Sigmoid colon (tissue), 7 donors: ENCODE data around the gene EIF4ENIF1. TPM values are rescaled to one million over a fixed set of nuclear protein-coding genes. Genes with fewer than 3 reads are reported as not detected.

Experiments
- DNase-seq: peaks from one replicate; pipeline ENCODE4 v3.0.0-alpha.2; 2019
- H3K27ac ChIP-seq, 4 donors: fragments of 200-600 bp; sonication (generic); one replicate each; pipeline ENCODE4 v1.5.1; 2016 to 2019; ENCODE audit warnings: mild to moderate bottlenecking in 1 of 4
- H3K27me3 ChIP-seq, 3 donors: fragments of 200-600 bp; sonication (generic); one replicate each; pipeline ENCODE4 v1.5.1; 2019; ENCODE audit warnings: mild to moderate bottlenecking in 1 of 3
- H3K36me3 ChIP-seq, 4 donors: fragments of 200-600 bp; sonication (generic); one replicate each; pipeline ENCODE4 v1.5.1; 2016 to 2019
- H3K4me1 ChIP-seq, 4 donors: fragments of 200-600 bp; sonication (generic); one replicate each; pipeline ENCODE4 v1.5.1; 2017 to 2019
- H3K4me3 ChIP-seq, 4 donors: fragments of 200-600 bp; sonication (generic); one replicate each; pipeline ENCODE4 v1.5.1; 2017 to 2019; ENCODE audit warnings: mild to moderate bottlenecking in 2 of 4, moderate library complexity in 1 of 4
- H3K9me3 ChIP-seq, 4 donors: fragments of 200-600 bp in 3 of 4; sonication (generic) in 3 of 4; one replicate each; pipeline versions ENCODE4 v1.5.1 to v1.6.1; 2013 to 2019
- EP300 ChIP-seq, 4 donors: sonication (generic); formaldehyde crosslinking; IDR thresholded peaks; one replicate each; pipeline ENCODE4 v1.6.1; 2017; ENCODE audit warnings: antibody characterized with exemption in 4 of 4
- POLR2A ChIP-seq, 2 donors: fragments of 450-650 bp; IDR thresholded peaks; one replicate each; pipeline ENCODE4 v1.6.1; 2016; ENCODE audit warnings: antibody characterized with exemption in 2 of 2, mild to moderate bottlenecking in 2 of 2, moderate library complexity in 2 of 2
- POLR2AphosphoS5 ChIP-seq, 4 donors: sonication (generic); formaldehyde crosslinking; IDR thresholded peaks; one replicate each; pipeline ENCODE4 v1.6.1; 2017; ENCODE audit warnings: antibody characterized with exemption in 4 of 4
- WGBS, 2 donors: extraction: QIAGEN DNeasy Blood & Tissue Kit; methylation state at CpG; one replicate each; pipeline ENCODE4 v1.1.7; 2013; 5-methylcytosine and 5-hydroxymethylcytosine counted together
- intact Hi-C: fragments of 100-400 bp; cut with DNase I; formaldehyde crosslinking; loops from one replicate; pipeline ENCODE4 v1.15.1; 2023
- polyA plus RNA-seq, 3 donors: library from polyadenylated mRNA; stranded (reverse); fragments of 200-250 nt; gene quantifications; one replicate each; pipeline ENCODE4 v1.2.3, GENCODE V29; 2013
- total RNA-seq, 4 donors: library from RNA; depleted of rRNA; stranded (reverse); fragments of >200 nt; gene quantifications; one replicate each; pipeline ENCODE4 v1.1.0, GENCODE V29; 2016
- TF ChIP-seq, protein P1 (sequence below), 4 experiments: fragments of 450-650 bp in 3 of 4; fragments of 200-600 bp in 1 of 4; IDR thresholded peaks; one replicate each; pipeline ENCODE4 v1.5.1; 2016 to 2019; ENCODE audit warnings: antibody characterized with exemption in 4 of 4, mild to moderate bottlenecking in 3 of 4, moderate library complexity in 2 of 4
- donor health status: healthy with polysubstance abuse.
- donor health status: Bipolar disorder and iron deficiency.
- donor health status: healthy.

The EIF4ENIF1 gene
- total and polyA plus RNA-seq, 7 donors: 5.5 to 23.8 (median 16.6) TPM

DNA sequence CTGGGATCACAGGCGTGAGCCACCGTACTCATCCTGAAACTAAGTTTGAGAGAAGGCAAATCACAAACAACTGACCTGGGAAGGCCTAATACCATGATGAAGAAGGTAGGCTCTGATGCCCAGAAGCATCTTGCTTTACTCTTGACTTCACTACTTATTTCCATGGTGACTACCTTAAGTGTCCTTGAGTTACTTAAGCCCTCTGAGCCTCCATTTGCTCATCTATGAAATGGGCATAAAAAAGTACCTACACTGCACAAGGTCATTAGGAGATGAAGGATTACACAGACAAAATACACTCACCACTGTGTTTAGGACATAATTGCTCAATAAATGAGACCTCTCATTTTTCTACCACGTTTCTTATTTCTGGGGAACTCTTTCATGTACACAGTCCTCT, 27.9 kb downstream of the EIF4ENIF1 start:
- Histone ChIP-seq H3K36me3 (peaks cover 22 to 93% (median 47%) of the 10 kb centered on the region in 4 donors), H3K9me3 (no peaks in the 10 kb centered on the region), H3K4me3 (no peak overlapping the region), H3K4me1 (no peaks in the 10 kb centered on the region), H3K27ac (no peak overlapping the region), H3K27me3 (no peaks in the 10 kb centered on the region)
- TF ChIP-seq POLR2AphosphoS5 (IDR thresholded peaks at IDR 0.05) (no peak), POLR2A (IDR thresholded peaks at IDR 0.05) (no peak), EP300 (IDR thresholded peaks at IDR 0.05) (no peak)
- TF ChIP-seq, protein P1, sequence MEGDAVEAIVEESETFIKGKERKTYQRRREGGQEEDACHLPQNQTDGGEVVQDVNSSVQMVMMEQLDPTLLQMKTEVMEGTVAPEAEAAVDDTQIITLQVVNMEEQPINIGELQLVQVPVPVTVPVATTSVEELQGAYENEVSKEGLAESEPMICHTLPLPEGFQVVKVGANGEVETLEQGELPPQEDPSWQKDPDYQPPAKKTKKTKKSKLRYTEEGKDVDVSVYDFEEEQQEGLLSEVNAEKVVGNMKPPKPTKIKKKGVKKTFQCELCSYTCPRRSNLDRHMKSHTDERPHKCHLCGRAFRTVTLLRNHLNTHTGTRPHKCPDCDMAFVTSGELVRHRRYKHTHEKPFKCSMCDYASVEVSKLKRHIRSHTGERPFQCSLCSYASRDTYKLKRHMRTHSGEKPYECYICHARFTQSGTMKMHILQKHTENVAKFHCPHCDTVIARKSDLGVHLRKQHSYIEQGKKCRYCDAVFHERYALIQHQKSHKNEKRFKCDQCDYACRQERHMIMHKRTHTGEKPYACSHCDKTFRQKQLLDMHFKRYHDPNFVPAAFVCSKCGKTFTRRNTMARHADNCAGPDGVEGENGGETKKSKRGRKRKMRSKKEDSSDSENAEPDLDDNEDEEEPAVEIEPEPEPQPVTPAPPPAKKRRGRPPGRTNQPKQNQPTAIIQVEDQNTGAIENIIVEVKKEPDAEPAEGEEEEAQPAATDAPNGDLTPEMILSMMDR (IDR thresholded peaks at IDR 0.05): no peak
- WGBS, 2 donors: 95 to 97% methylated on average over 3 of the region's 3 CpGs
- DNase-seq: no peak
- intact Hi-C loops: no loop called here

DNA sequence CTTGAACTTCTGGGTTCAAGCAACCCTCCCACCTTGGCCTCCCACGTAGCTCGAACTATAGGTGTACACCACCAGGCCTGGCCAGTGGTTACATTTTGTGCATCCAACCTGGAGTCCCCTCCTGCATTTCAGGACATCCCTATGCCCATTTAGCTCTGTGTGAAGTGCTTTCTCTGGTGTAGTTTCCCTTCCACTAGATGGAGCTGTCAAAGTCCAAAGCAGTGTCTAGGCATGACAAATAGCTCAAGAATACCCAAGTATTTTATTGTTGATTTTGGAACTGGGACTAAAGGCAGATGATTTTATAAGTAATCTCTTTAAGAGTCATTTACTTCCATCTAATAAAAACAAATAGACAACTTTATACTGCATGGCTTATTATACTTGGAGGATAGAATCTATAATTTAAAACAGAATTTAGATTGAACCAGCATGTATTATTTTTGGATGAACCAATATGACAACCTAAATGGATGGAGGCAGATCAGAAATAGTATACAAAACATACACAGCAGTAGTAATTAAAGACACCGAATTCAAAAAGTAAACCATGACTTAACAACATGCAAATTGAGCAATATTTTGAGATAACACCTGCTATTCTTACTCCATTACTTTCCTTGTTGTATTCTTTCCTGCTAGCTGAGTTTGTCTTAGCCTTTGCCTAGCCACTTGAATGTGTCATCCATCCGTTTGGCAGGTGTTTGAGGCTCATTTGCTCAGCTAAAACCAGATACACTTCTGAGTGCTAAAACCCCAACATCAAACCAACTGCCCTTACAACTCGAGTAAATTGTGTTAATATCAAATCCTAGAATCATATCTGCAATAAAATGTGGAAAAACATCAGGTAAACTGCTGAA, 37.7 kb downstream of the EIF4ENIF1 start:
- peaks cover 8 to 53% (median 27%) of the 10 kb centered on the region in 4 donors for H3K36me3 ChIP-seq
- TF ChIP-seq POLR2AphosphoS5 (IDR thresholded peaks at IDR 0.05): no peak
- TF ChIP-seq, protein P1 (IDR thresholded peaks at IDR 0.05): peak in 2 of 4 experiments; percentile 13 to 18
- TF ChIP-seq EP300 (IDR thresholded peaks at IDR 0.05): no peak
- no peak for TF ChIP-seq POLR2A (IDR thresholded peaks at IDR 0.05)
- H3K27ac ChIP-seq: no peak overlapping the region
- no peak overlapping the region for H3K4me3 ChIP-seq
- intact Hi-C loops: no loop called here
- no peaks in the 10 kb centered on the region for H3K27me3 ChIP-seq
- WGBS, 2 donors: 47 to 74% methylated on average over 5 of the region's 5 CpGs
- H3K4me1 ChIP-seq: no peaks in the 10 kb centered on the region
- no peaks in the 10 kb centered on the region for H3K9me3 ChIP-seq
- DNase-seq: no peak

DNA sequence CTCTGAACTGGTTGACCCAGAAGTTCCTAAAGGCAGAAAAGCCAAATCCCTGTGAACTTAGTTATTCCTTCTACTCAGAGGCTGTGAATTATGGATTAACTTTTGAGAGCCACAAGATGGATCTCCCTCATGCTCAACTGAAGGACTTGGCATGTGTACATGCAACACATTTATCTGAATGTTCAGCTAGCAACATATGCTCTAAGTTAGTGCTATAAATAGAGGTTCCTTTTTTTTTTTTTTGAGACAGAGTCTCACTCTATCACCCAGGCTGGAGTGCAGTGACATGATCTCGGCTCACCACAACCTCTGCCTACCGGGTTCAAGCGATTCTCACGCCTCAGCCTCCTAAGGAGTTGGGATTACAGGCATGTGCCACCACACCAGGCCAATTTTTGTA, 40.1 kb downstream of the EIF4ENIF1 start:
- Histone ChIP-seq H3K4me3 (no peak overlapping the region), H3K27ac (no peak overlapping the region), H3K36me3 (peaks cover 7 to 50% (median 26%) of the 10 kb centered on the region in 4 donors), H3K27me3 (no peaks in the 10 kb centered on the region), H3K9me3 (no peaks in the 10 kb centered on the region), H3K4me1 (no peaks in the 10 kb centered on the region)
- intact Hi-C loops: no loop called here
- WGBS, 2 donors: 81 to 94% methylated on average over 4 of the region's 4 CpGs
- TF ChIP-seq EP300 (IDR thresholded peaks at IDR 0.05) (no peak), POLR2AphosphoS5 (IDR thresholded peaks at IDR 0.05) (no peak), POLR2A (IDR thresholded peaks at IDR 0.05) (no peak)
- TF ChIP-seq, protein P1 (IDR thresholded peaks at IDR 0.05): no peak
- DNase-seq: no peak

DNA sequence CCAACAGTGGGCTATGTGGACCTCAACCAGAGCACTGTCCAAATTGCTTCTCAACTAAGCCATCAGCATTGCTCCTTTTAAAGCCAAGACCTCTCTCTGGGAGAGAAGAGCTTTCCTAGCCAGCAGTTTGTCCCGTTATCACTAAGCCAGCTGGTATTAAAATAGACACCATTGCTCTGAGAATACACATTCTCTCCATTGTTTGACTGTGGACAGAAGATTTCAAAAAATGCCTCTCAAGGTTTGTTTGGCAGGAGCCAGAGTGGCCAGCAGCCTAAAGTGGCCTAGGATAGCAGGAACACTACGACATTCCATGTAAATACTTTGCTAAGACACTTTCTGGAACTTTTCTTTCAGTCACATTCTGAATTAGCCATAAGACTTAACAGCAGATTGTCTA, 41.3 kb downstream of the EIF4ENIF1 start:
- no peak for DNase-seq
- intact Hi-C loops: no loop called here
- no peak for TF ChIP-seq EP300 (IDR thresholded peaks at IDR 0.05)
- TF ChIP-seq POLR2AphosphoS5 (IDR thresholded peaks at IDR 0.05): no peak
- TF ChIP-seq, protein P1 (IDR thresholded peaks at IDR 0.05): no peak
- no peak for TF ChIP-seq POLR2A (IDR thresholded peaks at IDR 0.05)
- 88 to 97% methylated on average over 2 of the region's 2 CpGs for WGBS, 2 donors
- no peaks in the 10 kb centered on the region for H3K9me3 ChIP-seq
- H3K27me3 ChIP-seq: no peaks in the 10 kb centered on the region
- H3K4me1 ChIP-seq: no peaks in the 10 kb centered on the region
- H3K27ac ChIP-seq: no peak overlapping the region
- peaks cover 0 to 50% (median 23%) of the 10 kb centered on the region in 4 donors for H3K36me3 ChIP-seq
- H3K4me3 ChIP-seq: no peak overlapping the region
